Stimulated activated CD8-positive, alpha-beta memory T cell treated with anti-CD3 and anti-CD28 coated beads, Interleukin-2, amount 100 ng/mL, for 1 hour (primary cell): ENCODE data around the gene MMP25.
A peak's percentile ranks its signal among the peaks of the same experiment; 100 is the strongest.
"Not testable (repeated sequence)": the region's sequence is repeated elsewhere in the genome, so short reads cannot be mapped to it uniquely, and the experiment has no call there.

Experiments
- DNase-seq, 2 donors: peaks; one replicate each; pipeline ENCODE4 v3.0.0-alpha.2; 2020; ENCODE audit warnings: low read depth in 2 of 2

Gene MMP25

DNA sequence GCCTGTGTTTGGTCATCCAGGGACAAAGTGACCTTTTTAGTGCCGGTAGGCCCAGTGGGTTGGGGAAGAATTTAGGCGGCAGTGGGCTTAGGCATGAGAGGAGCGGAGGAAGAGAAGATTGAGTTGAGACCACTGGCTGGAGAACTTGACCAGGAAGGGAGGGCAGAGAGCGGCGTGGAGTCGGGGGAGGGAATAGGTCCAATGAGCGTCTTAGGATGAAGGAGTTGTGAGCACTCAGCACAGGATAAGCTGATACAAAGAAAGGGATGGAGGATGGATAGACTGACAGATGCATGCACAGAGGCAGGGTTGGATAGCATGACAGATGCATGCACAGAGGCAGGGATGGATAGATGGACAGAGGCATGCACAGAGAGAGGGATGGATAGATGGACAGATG, 27.1 kb downstream of the MMP25 start:
- no peak for DNase-seq

DNA sequence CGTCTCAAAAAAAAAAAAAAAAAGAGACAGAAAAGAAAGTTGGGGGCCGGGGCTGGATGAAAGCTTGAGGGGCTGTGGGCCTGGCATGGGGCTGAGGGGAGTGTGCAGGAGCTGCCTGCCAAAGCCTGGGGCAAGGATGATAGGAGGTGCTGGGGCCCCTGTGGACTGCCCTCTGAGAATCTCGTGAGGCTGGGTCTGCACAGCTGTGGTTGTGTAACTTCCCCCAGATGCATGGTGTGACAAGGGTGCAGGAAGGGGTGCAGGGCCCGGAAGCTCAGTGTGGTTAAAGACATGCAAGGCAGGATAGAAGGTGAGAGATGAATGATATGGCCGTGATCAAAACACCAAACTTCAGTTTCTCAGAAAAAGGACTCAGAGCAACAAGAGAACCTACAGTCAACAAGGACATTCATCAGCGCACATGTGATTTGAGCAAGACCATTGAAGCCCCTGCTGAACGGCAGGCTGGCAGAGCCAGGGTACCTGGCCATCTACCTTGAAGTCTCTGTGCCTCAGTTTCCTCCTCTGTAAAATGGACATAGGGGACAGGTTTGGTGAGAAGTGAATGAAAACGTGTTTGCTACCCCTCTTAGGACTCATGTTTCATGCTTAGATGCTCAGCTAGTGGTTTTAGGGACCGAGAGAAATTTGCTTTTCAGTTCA, 28.6 kb downstream of the MMP25 start:
- peak; percentile 58 to 61 for DNase-seq

DNA sequence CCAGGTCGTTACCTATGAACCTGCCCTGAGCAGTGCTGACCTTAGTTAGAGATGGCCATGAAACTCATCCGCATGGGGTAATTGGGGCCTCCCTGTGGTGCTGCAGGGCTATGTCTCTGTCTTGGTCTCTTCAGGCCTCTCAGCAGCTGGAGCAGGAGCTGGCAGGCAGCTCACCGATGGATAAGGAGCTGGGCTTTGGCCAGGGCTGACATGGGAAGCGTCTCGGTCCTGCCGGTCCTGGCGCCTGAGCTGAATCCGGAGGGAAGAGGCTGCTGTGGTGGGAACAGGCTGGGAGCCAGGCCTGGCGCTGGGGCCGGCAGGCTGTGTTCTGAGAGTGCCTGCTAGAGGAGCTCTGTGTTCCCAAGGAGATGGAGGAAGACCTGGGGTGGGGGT, 29.2 kb downstream of the MMP25 start:
- DNase-seq, result no peak

DNA sequence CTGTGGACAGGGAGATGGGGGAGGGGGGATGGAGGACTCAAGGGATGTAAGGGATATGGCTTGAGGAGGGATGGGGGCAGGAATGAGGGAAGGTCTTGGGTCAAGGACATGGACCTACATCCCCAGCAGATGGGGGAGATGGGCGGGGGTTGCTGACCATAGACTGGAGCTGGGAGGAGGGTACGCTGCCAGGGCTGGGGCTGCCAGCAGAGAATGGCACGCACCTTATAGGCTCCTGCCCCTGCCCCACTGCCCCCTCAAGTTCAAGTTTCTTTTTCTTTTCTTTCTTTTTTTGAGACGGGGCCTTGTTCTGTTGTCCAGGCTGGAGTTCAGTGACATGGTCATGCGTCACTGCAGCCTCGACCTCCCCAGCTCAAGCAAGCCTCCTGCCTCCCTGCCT, 29.6 kb downstream of the MMP25 start:
- not testable (repeated sequence) for DNase-seq

DNA sequence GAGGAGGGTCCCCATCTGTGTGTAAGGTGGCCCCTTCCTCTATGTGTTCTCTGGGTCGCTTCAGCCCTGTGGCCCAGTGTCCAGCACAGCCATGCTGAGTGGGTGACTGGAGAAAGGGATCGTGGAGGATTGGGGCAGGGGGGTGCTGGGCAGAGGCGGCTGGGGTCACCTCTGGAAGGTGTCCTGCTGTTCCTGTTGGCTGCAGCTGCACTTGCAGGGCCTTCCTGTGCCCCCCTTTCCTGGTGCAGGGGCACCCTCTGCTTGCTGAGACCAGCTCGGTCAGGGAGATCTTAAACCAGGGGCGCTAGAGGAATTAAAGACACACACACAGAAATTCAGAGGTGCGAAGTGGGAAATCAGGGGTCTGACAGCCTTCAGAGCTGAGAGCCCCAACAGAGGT, 30.2 kb downstream of the MMP25 start:
- no peak for DNase-seq

DNA sequence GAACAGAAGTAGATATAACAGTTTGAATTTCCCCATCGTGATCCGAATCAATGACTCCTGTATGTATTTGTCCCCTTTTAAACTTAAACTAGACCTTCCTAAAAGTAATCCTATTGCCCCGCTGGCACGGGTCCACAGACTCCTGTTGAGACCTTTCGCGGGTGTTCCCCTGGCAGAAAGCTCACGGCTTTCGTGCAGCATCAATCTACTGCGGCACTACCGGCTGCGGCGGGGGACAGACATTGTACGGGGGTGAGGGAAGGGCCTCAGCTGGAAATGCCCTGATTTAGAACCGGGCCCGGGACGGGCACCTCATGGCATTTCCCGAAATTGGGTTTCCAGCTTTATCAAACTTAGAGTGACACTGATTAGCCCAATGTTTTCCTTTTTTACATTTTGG, 33.7 kb downstream of the MMP25 start:
- no peak for DNase-seq

DNA sequence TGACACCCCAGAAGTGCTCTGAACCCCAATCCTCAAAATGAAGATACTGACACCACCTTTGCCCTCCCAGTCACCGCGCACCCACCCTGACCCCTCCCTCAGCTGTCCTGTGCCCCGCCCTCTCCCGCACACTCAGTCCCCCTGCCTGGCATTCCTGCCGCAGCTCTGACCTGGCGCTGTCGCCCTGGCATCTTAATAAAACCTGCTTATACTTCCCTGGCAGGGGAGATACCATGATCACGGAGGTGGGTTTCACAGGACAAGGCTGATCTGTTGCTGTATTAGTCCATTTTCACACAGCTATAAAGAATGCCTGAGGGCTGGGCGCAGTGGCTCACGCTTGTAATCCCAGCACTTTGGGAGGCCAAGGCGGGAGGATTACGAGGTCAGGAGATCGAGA, 35.6 kb downstream of the MMP25 start:
- not testable (repeated sequence) for DNase-seq

DNA sequence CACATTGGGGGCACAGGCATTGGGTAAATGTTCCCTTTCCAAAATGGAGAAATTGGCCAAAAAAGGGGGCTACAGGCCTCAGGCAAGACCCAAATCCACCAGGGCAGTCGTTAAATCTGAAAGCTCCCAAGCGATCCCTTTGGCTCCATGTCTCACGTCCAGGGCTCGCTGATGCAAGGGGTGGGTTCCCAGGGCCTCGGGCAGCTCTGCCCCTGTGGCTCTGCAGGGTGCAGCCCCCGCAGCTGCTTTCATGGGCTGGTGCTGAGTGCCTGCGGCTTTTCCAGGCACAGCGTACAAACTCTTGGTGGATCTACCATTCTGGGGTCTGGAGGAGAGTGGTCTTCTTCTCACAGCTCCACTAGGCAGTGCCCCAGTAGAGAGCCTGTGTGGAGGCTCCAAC, 37.0 kb downstream of the MMP25 start:
- not testable (repeated sequence) for DNase-seq

DNA sequence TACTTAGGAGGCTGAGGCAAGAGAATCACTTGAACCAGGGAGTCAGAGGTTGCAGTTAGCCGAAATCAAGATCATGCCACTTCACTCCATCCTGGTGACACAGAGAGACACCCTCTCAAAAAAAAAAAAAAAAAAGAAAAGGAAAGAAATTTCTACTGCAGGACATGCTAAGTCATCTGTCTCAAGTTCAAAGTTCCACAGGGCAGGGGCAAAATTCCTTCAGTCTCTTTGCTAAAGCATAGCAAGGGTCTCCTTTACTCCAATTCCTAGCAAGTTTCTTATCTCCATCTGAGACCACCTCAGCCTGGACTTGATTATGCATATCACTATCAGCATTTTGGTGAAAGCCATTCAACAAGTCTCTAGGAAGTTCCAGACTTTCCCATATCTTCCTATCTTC, 38.1 kb downstream of the MMP25 start:
- no peak for DNase-seq

DNA sequence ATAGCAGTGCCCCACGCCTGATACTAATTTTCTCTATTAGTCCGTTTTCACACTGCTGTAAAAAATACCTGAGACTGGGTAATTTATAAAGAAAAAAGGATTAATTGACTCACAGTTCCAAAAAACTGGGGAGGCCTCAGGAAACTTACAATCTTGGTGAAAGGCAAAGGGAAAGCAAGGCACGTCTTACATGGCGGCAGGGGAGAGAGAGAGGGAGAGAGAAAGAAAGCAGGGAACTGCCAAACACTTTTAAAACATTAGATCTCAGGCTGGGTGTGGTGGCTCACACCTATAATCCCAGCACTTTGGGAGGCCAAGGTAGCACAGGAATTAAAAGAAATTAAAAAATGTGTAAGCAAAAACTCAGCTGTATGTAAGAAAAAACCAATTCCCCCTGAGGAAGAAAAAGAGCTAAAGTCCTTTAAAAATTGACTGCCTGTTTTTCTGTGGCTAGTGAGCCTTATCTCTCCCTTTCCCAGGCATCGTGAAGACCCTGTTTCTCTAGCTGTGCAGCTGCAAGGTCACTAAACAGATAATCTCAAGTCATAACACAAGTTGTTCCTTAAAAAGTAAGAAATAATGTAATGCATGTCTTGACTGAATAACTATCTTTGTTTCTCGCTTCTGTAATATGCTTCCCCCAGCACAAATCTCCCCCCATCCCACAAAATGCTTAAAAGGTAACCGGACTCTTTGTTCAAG, 38.8 kb downstream of the MMP25 start:
- no peak for DNase-seq

DNA sequence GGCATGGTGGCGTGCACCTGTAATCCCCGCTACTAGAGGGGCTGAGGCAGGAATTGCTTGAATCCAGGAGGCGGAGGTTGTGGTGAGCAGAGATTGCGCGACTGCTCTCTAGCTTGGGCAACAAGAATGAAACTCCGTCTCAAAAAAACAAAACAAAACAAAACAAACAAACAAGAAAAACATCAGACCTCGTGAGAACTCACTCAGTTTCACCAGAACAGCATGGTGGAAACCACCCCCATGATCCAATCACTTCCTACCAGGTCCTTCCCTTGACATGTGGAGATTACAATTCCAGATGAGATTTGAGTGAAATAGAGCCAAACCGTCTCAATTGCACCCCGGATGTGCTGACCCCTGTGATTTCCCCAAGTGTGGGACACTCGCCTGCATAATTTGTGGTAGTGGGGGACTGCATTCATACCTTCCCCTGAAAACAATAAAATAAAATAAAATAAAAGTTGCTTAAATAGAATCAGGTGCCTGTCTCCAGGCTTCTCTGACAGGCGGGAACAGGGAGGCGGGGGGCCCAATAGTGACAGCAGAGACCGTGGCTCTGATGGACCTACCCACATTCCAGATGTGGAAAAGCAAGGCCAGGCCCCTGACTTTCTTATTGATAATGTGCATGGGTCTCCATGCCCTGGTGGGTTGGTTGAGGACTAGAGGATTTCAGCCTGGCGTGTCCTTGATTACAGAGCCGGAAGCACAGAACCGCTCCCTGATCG, 39.7 kb downstream of the MMP25 start:
- no peak for DNase-seq

DNA sequence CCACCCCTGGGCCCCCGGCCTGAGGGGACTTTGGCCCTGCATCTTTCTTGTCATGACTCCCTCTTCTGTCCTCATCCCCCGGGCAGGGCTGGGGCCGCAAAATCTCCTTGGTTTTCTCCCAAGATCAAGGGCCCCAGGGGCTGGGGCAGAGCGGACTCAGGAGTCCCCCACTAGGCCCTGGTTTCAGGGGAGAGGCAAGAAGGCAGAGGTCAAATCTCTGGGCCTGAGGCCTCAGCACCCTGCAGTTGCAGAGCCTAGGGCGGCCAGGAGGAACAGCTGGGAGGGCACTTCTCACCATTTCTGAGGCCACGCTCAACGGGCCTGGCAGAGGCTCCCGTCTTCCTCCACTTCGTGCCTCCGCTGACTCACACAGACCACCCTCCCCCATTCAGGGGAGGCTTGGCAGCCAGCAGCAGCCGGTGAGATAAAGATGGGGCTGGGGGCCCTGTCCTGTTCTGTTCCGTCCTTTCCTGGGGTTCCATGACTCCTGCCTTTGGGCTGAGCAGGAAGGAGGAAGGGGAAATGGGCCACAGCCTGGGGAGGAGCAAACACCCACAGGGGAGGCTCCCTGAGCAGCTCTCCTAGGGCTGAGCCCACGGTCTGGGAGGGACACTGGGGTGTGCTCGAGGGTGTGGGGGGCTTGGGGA, 40.4 kb downstream of the MMP25 start:
- DNase-seq, result no peak

DNA sequence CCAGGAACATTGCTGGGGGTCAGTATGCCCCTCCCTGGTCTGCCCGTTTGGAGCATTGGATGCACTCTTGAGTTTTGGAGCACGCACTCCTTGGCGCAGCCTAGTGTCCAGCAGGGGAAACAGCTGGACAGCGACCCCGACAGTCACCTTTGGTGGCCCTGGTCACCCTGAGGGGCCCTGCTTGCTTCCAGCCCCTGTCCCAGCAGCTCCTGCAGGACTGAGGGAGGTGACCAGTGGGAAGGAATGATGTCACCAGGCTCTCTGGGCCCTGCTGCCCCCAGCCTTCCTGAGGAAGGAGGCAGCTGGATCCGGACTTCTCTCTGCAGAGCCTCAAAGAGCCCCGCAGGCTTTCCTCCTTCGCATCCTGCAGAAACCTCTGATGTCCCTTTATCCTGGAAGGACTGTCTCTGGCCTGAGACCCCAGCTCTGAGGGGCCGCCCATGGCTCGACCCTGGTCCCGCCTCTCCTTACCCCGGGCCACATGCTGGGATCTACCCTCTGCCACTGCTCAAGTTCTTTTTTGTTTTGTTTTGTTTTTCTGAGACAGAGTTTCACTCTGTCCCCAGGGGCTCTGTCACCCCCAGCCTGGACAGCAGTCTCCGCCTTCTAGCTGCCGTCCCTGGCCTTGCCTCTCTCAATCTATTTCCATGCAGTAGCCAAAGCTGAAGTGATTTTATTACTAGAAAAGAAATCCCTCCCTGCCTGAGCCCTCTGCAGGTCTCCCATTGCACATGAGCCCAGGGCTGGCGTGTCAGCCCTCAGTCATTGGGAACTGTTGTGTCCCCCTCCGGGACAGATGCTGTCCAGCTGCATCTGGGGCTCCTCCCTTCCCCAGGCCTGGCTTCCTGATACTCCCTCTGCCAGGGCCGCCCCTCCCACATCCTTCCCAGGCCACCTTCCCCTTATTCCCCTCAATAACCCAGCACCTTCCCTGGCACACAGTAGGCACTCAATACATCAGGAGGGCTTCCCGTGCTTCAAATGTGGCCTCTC, 41.2 kb downstream of the MMP25 start:
- no peak for DNase-seq

DNA sequence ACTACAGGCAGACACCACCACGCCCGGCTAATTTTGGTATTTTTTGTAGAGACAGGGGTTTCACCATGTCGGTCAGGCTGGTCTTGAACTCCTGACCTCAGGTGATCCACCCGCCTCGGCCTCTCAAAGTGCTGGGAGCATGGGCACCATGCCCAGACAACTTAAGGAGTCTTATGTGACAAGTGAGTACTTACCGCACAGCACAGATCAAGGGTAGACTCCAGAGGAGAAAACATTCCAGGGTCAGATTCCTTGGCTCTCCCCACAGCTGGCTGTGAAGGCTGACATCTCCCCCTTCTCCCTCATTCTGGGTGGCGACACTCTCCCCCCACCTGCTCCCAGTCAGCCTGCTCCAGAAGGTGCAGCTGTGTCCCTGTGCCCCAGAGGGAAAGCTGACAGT, 42.1 kb downstream of the MMP25 start:
- no peak for DNase-seq

DNA sequence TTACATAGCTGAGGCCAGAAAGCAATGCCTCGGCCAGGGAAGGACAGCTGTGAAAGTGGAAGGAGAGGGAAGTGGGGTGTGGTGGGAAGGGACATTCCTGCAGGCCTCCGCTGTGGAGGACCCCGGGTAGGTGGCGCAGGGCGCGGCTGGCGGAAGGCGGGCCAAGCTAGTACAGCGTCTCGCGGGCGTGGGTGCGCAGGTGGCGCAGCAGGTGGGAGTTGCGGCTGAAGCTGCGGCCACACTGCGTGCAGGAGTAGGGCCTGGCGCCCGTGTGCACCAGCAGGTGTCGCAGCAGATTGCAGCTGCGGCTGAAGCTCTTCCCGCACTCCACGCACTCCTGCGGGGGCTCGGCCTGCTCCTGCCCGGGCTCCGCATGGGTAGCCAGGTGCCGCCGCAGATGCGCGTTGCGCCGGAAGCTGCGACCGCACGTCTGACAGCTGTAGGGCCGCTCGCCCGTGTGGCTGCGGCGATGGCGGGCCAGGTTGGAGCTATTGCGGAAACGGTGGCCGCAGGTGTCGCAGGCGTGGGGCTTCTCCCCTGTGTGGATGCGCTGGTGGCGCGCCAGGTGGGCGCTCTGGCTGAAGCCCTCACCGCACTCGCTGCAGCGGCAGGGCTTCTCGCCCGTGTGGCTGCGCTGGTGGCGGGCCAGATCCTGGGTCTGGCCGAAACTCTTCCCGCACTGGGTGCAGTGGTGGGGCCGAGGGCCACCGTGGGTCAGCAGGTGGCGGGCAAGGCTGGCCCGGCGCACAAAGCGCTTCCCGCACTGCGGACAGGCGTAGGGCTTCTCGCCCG, 42.8 kb downstream of the MMP25 start:
- DNase-seq, result no peak

DNA sequence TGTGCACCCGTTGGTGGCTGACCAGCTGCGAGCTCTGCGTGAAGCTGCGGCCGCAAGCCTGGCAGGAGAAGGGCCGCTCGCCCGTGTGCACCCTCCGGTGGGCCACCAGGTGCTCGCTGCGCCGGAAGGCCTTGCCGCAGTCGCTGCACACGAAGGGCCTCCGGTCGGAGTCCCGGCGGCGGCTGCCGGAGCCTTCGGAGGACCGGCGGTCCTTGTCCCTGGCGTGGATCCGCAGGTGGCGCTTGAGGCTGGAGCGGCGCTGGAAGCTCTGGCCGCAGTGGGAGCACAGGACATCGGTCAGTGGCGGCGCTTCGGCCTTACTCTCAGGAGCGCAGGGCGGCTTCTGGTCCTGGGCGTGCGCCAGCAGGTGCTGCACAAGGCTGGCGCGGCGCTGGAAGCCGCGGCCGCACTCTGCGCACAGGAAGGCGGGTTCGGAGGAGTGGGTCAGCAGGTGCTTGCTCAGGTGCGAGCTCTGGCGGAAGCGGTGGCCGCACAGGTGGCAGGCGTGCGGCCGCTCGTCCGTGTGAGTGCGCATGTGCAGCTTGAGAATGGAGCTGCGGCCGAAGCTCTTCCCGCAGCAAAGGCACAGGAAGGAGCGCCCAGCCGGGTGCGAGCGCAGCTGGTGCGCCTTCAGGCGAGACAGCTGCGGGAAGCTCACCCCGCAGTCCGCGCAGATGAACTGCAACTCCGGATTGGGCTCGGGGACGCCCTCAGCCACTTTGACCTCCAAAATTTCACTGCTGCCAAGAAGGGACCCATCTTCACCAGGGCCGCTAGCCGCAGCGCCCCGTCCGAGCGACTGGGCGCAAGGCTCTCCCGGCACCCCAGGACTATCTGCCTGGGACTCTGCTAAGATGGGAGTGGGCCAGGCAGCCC, 43.6 kb downstream of the MMP25 start:
- DNase-seq, result no peak

DNA sequence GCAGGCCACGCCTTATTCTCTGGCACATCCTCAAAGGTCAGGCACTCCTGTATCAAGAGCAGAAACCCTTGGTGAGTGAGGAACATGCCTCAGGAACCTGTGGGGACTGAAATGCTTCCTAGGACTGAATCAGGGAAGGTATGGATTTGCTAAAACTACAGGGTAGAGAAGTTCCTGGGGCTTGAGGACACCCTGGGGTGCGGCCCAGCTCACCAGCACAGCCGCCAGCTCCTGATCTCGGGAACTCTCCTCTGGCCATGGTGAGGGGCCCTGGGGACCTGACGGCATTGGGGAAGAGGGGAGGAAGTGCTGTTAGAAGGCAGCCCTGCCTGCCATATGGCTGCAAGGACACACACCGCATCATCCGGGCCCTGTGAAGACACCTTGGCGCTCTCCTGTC, 45.2 kb downstream of the MMP25 start:
- DNase-seq, result no peak

DNA sequence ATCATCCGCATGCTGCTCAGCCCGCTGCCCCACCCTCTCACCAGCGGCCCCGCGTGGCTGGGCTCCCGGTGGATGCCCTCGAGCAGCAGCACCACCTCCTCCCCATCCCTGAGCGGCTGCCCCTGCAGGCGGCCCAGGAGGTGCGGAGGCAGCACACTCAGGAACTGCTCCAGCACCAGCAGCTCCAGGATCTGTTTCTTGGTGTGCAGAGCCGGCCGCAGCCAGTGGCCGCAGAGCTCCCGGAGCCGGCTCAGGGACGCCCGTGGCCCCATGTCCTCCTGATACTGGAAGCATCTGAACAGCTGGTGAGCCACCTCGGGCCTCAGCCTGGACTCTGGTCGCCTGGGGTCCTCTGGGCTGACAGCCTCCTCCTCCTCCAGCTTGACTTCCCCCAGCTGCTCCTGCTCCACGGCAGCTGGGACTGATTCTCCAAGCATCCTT, 46.2 kb downstream of the MMP25 start:
- DNase-seq, result no peak

DNA sequence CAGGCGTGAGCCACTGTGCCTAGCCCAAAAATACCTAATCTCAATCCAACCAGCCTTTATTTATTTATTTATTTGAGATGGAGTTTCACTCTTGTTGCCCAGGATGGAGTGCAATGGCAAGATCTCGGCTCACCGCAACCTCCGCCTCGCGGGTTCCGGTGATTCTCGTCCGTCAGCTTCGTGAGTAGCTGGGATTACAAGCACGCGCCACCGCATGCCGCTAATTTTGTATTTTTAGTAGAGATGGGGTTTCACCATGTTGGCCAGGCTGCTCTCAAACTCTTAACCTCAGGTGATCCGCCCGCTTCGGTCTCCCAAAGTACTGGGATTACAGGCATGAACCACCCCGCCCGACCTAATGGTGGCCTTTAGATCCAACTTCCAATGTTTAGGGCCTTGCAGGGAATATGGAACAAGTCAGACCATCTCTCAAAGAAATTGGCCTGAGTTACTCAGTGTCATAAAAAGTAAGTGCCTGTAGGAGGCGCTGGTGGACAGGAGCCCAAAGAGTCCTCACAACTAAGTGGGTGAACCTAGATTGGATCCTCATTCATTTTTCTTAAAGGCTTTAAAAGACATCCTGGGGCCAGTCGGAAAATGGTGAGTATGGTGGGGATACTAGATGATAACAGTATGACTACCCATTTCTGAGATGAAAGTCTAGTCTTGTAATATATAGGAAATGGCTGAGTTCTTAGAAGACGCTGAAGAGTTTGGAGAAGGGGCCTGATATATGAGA, 48.1 kb downstream of the MMP25 start:
- no peak for DNase-seq
